ENCODE results near the gene SPINK1.
"Not testable (repeated sequence)": the region's sequence is repeated elsewhere in the genome, so short reads cannot be mapped to it uniquely, and the experiment has no call there.

Gene SPINK1

GRCh38 chr5:147854894-147855773, 23.7 kb upstream of the SPINK1 start:
- no peak for DNase-seq (ENCODE audit: low spot score)

DNA sequence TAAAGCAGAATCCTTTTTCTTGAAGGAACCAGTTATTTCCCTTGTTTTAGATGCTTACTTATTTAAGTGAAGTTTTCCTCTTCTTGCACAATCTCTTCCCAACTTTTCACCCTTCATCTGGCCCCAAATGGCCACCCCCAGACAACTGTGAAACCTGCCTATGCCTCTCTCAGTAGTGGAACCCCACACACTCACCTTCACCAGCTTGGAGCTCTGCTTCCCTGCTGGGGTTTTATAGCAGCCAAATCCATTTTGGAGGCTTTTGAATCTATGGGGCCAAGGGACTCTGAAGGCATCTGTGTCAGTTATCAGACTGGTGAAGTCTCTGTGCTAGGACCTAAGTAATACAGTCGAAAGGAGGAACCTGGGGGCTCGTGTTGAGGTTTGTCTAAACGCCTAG, 22.9 kb upstream of the SPINK1 start:
- no peak for DNase-seq (ENCODE audit: low spot score)

- no peak for DNase-seq (ENCODE audit: low spot score)
Measured at GRCh38 chr5:147853372-147853987, 22.0 kb upstream of the SPINK1 start.

GRCh38 chr5:147852365-147852764, 20.9 kb upstream of the SPINK1 start:
- no peak for DNase-seq (ENCODE audit: low spot score)

- DNase-seq (ENCODE audit: low spot score): no peak
Measured at GRCh38 chr5:147851578-147851977, 20.1 kb upstream of the SPINK1 start.

DNA sequence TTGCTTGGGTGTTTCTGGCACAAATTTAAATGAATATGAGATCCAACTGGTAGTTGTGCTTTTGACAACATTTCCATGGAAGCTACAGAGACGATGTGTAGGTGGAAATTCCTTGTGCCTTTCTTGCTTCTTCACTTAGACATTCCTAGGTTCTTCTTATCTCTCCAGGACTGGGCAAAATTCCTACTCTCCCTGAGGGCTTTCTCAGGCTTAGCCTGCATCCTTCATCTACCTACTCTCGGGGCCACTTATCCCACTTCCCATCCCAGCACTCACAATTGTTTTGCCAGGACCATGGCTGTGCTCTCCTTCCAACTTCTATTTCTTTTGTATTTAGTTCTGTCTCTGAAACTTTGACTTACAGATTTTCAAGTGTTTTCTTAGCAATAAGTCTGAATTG, 17.8 kb upstream of the SPINK1 start:
- no peak for DNase-seq (ENCODE audit: low spot score)

DNA sequence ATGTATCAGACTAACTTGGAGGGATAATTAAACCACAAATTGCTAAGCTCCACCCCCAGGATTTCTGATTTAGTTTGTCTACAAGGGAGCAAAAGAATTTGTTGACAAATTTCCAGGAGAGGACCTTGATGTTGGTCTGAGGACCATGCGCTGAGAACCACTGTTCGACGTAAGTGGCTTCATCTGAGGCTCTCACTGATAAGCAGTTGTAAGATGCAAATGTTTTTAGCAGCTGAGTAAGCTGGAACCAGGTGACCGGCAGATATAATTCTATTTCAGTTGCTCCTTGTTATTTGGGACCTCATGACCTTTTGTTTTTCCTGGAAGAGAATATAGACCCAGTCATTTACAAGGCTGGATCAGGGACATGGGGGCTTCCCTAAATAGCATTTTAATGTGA, 14.1 kb upstream of the SPINK1 start:
- no peak for DNase-seq (ENCODE audit: low spot score)

DNA sequence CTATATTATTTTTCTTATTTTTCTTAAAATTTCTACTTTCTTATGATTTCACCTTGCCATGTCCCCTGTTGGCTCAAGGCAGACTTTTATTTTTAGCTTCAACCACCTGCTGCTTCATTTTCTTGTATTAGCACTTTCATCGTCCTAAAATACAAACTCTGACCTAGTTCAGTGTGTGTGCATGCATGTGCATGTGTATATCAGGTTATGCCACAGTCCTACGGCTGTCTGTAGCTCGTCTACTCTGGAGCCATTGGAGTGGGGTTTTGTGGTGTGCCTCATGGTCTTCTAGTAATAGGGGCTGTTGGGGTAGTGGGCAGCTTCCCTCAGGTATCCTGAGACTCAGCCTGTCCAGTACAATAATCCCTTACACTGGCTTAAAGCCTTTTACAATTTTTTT, 13.4 kb upstream of the SPINK1 start:
- no peak for DNase-seq (ENCODE audit: low spot score)

DNA sequence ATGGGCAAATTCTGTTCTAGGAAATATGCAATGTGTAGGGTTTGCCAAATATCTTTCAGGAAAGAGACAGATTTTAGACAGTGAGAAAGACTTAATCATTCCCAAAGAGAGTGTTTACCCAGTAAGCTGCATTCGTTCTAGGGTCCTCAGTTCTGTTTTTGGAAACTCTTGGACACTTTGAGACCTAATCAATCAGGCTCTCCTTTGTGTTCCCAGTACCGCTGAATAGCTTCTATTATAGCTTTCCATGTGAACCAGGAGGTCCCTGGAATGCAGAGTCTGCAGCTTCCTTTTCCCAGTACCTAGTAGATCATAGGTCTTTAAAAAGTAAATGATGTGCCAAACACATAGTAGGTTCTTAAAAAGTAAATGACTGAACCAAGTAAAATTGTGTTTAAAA, 11.4 kb upstream of the SPINK1 start:
- DNase-seq (ENCODE audit: low spot score): no peak

GRCh38 chr5:147836439-147836838, 5.0 kb upstream of the SPINK1 start:
- no peak for DNase-seq (ENCODE audit: low spot score)

- DNase-seq (ENCODE audit: low spot score): no peak
Measured at GRCh38 chr5:147835386-147835798, 3.9 kb upstream of the SPINK1 start.

DNA sequence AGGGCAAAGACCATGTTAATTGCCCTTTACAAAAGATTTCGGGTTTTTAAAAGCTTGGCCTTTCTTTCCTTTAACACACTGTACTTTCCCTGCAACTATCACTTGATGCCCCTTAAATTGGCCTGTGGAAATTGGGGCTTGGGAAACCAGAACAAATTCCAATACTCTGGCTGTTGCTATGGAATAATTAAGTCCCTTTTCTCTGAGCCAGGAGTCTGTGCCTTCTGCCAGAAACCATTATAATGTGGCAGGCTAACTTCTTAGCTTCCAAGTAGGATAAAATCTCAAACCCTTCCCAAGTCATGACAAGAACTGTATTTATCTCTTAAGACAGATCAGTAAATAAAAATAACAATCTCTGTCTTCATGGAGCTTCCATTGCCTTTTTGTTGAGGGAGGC, 1.1 kb upstream of the SPINK1 start:
- no peak for DNase-seq (ENCODE audit: low spot score)

- DNase-seq (ENCODE audit: low spot score): no peak
Measured at GRCh38 chr5:147830035-147830434, 1.4 kb downstream of the SPINK1 start.

DNA sequence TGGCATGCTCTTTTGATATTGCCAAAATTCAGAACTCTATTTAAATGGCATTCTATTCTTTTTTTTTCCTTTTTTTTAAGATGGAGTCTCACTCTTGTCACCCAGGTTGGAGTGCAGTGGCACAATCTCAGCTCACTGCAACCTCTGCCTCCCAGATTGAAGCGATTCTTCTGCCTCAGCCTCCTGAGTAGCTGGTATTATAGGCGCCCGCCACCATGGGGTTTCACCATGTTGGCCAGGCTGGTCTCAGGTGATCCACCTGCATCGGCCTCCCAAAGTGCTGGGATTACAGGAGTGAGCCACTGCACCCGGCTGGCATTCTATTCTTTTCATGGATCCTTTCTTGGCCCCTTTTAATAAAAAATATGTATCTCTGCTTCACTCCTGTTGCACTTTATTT, 4.5 kb downstream of the SPINK1 start:
- DNase-seq (ENCODE audit: low spot score): not testable (repeated sequence)

DNA sequence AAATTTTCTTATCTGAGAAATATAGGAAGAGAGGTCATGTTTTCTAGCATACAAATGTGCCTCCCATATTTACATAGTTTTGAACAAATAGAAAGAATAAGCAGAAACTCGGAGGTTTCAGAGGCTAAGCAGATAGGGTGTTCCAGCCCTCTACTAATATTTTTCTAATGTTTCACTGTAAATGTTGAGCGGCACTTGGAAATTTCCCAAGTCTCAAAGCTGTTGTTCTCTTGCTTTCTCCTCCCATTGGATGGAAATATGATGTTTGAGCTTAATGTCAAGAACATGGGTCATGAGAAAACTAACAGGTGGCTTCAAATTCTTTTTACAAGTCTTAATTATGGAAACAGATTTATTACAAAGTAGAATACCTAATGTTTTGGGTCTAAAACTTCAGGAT, 5.1 kb downstream of the SPINK1 start:
- DNase-seq (ENCODE audit: low spot score): no peak

DNA sequence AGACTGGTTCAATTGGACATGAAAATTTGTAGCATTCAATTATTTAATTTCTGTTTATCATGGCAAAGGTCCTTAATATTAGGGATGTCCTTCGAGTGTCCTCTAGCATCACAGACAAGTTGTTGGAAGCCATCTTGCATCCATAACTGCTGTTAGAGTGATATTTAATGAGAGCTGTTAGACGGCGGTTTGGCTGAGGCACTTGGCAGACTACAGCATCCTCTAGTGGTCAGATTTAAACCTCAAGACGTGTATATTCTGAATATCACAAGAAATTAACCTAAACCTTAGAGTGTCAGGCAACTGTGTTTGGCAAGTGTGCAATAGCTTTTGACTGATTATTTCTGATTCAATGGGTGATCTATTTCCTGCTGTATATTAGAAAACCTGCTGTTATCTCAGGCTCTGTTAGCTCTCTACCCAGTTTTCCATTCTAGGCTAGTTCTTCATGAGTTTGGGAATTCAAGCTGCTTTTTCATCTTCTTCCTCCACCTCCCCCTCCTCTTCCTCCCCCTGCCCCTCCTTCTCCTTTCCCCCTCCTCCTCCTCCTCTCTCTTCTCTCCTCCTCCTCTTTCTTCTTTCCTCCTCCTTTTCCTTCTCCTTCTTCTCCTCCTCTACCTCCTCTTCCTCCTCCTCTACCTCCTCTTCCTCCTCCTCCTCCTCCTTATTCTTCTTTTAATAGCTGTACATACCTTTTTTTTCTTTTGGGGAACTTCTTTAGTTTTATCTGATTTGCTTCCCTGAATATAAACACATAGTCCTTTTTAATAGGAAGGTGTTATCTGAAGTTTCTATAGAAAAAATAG, 8.6 kb downstream of the SPINK1 start:
- DNase-seq (ENCODE audit: low spot score): peak; percentile 40

GRCh38 chr5:147822222-147822621, 9.2 kb downstream of the SPINK1 start:
- DNase-seq (ENCODE audit: low spot score): not testable (repeated sequence)

DNA sequence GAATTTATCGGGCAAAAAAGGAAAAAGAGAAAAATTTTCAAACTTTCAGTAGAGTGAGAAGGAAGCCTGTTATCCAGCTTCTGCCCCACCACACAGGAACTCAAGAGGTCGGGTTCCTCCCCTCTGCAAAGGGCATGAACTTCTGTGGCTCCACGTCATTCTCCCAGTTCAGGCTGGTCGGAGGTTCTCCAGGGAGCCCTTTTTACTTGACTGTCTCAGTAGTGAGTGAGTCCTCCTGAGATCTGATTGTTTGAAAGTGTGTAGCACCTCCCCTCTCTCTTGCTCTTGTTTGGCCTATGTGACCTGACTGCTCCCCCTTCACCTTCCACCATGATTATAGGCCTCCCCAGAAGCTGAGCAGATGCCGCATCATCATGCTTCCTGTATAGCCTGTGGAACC, 9.7 kb downstream of the SPINK1 start:
- DNase-seq (ENCODE audit: low spot score): no peak

GRCh38 chr5:147819261-147819770, 12.2 kb downstream of the SPINK1 start:
- DNase-seq (ENCODE audit: low spot score): no peak

GRCh38 chr5:147818290-147818689, 13.2 kb downstream of the SPINK1 start:
- no peak for DNase-seq (ENCODE audit: low spot score)

GRCh38 chr5:147813696-147814095, 17.8 kb downstream of the SPINK1 start:
- no peak for DNase-seq (ENCODE audit: low spot score)

DNA sequence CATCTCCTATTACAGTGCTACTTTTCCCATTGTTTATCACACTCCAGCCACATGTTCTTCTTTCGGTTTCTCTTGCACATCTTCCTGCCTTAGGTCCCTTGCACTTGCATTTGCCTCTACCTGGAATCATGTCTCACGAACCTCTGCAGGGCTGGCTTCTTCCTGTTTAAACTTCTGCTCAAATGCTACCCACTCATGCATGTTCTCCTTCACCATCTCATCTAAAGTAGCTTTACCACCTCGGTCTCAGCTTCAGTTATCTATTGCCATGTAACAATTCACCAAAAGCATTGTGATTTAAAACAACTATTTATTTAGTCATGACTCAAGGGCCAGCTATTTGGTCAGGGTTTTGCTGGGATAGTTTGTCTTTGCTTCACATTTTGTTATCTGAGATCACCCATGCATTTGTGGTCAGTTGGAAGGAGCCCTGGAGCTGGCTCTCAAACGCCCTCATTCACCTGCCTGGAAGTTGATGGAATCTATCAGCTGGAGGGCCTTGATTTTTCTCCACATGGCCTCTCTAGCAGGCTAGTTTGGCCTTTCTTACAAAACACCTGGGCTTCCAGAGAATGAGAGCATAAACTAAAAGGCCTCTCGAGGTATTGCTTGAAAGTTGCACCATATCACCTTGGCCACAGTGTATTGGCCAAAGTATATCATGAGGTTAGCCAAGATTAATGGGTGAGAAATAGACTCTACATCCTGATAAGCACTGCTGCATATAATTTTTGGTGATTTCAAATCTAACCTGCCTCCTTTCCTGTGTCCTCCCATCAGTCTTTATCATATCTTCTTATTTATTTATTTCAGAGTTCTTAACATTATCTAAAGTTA, 21.4 kb downstream of the SPINK1 start:
- DNase-seq (ENCODE audit: low spot score): no peak

Measured in AG08396 (cell line).